ENCODE data around the gene GAK.

Gene GAK

DNA sequence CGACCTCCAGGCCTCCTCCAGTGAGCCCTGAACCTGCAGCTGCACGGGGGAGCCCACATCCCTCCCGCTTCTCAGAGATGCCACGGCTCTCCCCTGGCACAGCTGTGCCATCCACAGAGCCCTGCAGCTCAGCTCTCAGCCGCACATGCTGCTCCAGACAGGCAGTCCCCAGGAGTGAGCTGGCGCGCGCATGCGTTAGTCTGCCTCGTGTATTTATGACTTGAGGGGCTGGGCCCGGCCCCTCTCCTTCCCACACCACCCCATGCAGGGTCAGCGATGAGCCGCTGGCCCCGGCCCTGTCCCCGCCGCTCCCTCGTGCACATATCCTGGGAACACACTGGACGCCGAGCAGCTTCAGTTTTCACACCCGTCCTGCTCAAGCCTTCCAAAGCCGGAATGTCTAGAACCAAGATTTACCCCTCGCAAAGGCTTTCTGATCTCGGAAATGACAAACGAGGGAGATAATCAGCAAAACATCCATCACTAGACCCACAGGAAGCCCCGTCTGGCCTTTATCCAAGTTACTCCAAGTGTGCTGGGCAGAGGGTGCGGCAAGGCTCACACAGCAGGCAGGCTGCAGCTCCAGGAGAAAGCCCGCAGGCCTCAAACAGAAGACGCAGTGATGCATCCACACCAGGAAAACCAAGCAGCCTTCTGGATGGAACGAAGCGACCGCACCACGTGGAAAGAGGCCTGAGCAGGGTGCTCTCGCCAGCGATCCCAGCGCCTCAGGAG is 24.3 kb downstream of the GAK start:
- DNase-seq (ENCODE audit: low read depth in 2 of 2): no peak

DNA sequence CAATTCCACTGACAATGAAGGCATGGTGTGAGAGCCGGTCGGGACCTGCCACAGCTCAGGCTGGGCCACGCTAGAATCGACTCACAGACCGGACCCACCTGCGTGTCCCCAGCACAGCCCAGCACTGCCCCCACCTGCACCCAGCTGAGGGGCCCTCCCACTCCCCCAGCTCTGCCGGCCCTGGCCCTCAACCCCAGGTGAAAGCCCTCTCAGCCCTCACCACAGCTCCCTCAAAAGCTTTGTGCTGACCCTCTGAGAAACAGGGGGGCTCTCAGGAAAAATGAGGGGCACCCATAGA is 25.1 kb downstream of the GAK start:
- no peak for DNase-seq (ENCODE audit: low read depth in 2 of 2)

DNA sequence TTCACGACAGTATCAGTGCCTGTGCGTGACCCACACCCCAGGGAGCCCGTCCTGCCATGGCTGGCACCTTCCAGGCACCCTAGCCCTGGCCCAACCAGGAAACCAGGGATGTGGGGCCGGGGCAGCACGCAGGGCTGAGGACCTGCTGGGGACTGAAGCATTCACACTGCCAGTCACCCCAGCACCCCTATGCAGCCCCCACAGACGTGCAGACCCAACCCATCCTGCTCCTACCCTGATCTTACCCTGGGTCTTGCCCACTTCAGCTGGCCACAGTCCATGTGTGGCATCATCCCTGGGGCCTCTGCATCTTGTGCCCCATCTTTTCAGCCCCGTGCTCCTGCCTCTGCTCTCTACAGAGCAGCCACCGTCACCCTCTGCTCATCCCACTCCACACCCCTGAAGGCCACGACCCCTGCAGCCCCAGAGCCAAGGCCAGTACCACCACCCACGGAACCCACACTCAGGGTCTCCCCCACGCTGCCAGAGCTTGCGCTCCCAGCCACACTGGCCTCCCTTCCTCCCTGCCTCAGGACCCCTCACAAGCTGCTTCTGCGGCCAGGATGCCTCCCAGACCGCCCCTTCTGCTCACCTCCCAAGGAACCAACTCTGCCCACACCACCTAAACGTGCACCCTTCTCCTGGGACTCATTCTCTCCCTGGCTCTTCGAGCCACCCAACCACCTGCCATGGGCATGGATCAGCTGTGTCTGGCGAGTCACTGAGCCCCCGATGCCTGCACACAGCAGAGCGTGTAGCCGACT is 25.6 kb downstream of the GAK start:
- DNase-seq (ENCODE audit: low read depth in 2 of 2): no peak

DNA sequence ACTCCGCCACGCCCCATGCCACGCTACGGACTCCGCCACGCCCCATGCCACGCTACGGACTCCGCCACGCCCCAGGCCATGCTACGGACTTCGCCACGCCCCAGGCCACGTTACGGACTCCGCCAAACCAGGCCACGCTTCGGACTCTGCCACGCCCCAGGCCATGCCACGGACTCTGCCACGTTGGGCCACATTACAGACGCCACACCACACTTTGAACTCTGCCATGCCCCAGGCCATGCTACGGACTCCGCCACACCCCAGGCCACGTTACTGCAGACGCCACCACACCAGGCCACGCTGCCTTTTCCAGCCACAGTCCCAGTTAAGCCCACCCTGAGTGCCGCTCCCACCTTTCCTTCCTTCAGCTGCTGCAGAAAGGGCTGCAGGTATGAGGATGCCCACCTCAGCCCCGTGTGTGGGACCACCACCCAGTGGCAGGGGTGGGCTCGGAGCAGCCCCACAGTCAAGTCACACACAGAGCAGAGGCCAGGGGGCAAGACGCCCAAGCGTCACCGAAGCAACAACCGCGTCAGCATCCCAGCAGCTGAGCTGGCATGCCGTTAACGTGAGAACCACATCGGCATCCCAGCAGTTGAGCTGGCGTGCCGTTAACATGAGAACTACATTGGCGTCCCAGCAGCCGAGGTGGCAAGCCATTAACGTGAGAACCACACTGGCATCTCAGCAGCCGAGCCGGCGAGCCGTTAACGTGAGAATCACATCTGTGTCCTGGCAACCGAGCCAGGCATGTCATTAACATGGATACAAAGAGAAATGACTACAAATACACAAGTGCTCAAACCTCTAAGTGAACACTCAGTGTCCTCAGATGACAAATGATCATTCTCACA is 26.4 kb downstream of the GAK start:
- no peak for DNase-seq (ENCODE audit: low read depth in 2 of 2)

DNA sequence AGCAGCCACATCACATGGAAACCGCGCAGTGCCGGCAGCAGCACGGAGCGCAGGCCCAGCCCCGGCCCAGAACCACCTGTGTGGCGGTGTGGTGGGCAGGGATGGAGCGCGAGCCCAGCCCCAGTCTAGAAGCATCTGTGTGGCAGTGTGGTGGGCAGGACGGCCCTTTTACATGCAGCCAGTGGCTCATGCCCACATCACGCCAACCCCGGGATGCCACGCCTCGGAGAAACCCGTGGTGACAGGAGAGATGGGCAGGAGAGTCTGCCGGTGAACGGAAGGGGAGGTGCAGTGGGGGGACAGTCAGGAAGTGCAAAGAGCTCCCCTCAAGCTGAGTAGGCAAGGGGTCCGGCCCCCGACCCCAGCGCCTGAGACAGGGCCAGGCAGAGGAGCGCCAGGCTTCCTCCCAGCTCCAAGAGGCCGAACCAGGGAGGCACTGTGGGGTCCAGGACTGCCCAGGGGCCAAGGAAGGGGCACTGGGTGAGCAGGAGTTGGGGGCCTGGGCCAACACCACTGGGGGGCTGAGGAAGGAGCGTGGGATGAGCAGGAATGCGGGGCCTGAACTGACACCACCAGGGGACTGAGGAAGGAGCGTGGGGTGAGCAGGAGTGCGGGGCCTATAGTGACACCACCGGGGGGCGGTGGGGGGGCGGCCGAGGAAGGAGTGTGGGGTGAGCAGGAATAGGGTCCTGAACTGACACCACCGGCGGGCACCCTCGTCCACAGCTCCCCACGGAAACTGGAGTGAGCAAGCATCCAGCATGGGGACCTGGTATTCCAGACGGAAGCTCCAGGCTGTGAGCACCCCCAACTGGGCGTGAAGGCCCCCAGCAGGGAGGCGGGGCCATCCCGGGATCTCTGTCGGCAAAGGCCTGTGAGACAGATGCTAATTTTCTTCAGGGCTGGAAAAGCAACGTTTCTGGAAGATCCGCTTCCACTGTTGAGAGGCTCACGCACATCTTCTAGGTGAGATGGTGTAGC is 28.8 kb downstream of the GAK start:
- no peak for DNase-seq (ENCODE audit: low read depth in 2 of 2)

DNA sequence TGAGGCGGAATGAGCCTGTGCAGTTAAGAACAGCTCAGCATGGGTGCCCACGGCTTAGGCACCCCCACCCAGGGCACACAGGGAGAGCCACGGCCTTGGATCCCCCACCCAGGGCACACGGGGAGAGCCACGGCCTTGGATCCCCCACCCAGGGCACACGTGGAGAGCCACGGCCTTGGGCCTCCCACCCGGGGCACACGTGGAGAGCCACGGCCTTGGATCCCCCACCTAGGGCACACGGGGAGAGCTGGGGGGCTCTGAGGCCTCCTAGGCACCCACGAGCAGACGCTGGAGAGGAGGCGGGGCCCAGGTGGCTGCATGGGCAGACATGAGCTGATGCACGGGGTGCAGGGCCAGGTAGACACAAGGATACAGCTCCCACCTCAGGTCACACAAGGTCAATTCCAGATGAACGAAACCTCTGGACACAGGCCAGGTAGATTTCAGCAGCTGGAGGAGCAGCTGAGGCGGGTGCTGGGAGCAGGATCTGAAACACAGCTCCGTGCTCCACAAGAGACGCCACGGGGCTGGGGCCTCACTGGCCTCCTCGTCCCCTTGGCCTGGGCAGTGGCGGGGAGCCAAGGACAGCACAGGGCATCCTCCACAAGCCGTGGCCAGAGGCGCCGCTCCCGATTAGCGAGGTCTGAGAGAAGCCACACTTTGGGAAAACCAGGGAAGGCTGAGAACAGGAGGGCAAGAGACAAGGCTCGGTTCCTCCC is 30.8 kb downstream of the GAK start:
- DNase-seq (ENCODE audit: low read depth in 2 of 2): no peak

DNA sequence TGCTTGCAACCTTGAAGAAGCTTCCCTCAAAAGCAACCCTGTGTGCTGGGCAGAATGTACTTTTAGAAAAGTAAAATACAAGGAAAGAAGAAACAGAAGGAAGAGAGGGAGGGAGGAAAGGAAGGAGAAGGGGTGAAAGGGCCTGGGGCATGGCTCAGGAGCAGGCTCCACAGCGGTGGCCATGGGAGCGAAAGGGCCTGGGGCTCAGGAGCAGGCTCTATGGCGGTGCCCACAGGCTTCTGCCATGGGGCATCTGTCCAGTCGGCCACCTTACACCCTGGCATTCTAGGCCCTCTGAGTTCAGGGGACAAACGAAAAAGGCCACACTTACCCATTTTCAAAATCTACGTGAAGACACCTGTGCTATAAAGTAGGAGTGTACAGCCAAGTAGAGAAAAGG is 31.4 kb downstream of the GAK start:
- DNase-seq (ENCODE audit: low read depth in 2 of 2): no peak

DNA sequence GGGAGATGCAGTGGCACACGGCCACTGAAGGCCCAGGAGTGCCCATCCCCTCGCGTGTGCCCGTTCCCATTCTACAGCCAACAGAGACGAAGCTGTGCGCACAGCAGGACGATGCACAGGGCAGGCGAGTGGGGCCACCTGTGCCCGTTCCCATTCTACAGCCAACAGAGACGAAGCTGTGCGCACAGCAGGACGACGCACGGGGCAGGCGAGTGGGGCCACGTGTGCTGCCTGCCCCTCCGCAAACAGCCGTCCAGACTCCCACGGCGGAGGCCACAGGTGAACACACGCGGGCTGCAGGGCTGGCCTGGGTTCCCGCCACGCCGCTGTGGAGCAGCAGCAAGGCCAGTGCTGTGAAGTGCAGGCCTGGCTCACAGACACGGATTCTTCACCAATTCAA is 32.0 kb downstream of the GAK start:
- DNase-seq (ENCODE audit: low read depth in 2 of 2): no peak

DNA sequence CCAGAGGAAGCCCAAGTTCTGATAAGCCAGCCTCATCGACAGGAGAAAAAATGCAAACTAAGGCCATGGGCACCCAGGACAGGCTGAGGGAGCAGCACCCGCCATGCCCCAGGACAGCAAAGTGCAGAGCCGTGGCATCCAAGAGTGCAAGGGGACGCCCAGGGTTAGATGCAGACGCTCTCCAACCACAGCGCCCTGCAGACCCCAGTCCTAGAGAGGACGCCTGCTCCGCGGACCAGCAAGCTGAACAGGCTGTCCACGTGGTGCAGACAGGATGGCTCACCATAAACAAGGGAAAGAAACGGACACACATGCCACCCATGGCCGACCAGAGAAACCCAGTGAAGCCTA is 32.6 kb downstream of the GAK start:
- no peak for DNase-seq (ENCODE audit: low read depth in 2 of 2)

DNA sequence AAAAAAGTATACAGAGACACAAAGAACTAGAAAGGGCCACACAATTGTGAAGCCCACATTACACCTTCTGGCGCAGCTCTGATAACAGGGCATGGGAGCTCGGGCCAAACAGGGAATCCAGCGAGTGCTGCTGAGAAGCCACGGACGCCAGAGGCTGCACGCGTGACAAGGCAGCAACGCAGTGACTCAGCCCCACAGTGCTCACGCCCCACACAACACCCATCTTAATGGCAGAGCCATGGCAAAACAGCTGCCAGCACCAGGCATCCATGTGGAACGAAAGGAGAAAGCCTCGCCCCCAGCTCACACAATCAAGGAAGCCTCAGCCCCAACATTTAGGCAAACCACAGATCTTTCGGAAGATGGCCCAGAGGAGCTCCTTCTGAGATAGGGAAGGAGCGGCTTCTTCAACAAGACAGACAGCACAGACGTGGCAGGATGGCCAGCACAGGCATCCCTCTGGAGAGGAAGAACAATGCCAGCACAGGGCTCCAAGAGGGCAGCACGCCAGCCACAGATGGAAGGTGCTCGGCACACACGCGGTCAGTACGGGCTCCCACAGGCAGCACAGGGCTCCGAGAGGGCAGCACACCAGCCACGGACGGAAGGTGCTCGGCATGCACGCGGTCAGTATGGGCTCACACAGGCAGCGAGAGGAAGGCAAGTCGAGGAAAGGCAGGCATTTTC is 33.1 kb downstream of the GAK start:
- DNase-seq (ENCODE audit: low read depth in 2 of 2): no peak

DNA sequence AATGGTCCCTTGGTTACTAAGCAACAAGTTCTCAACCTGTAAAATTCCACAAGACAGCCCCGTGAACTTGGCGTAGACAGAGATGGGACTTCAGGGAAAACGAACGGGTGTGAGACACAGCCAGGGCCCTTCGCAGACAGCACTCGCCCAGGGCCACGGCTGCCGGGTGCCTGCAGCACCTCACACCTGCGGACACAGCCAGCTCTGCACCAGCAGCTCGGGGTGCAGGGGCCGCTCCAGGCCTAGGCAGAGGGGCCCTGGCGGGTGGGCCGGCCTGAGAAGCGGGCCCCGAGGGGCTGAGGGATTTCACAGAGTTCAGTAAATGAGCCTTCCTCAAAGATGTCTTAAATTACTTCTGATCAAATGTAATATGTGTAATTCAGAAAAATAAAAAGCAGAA is 34.0 kb downstream of the GAK start:
- DNase-seq (ENCODE audit: low read depth in 2 of 2): no peak

DNA sequence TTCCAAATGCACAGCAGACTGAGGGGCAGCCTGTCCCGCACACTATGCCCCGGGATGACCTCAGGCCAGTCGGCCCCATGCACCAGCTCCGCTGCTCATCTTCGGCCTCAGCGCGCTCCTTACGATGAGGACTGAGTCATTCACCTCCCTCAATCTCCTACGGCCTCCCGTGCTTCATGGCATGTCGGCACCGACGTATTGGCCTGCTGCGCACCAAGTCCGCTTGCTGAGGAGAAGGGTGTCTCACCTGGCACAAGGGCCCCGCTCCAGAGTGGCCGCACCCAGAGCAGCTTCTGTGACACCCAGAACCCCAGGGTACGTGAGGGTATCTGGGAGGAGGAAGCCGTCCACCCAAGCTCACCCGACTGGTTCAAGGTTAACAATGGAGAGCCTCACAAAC is 35.5 kb downstream of the GAK start:
- no peak for DNase-seq (ENCODE audit: low read depth in 2 of 2)

DNA sequence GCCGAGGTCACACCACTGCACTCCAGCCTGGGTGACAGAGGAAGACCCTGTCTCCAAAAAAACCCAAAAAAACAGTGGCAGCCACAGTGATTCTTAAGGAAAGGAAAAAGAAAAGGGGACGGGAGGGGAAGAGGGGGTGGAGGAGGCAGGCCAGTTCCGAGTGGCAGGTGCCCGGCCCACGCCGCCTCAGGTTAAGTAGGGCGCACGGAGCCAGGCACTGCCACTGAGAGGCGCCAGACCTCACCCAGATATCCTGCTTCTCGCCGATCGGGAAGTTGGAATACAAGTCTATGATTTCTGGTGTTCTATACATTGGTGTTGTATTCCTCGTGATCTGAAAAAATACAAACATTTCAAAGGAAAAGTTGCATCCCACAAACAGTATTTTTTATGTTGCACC is 35.9 kb downstream of the GAK start:
- DNase-seq (ENCODE audit: low read depth in 2 of 2): no peak

DNA sequence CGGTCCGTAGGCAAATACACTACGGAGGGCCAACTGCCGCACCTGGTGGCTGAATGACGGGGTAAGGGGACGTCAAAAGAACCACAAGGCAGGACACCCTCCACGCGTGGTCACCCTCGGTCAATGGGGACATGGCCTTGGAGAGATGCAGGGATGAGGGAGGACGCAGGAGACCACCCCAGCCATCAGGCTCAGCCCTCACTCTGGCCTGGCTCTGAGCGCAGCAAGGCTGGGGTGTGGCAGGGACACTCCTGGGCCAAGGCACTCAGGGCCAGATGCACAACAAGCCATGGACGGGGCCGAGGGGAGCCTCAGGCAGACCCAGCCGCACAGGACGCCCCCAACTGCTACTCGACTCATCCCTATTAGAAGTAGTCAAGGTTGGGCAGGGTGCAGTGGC is 36.5 kb downstream of the GAK start:
- no peak for DNase-seq (ENCODE audit: low read depth in 2 of 2)

DNA sequence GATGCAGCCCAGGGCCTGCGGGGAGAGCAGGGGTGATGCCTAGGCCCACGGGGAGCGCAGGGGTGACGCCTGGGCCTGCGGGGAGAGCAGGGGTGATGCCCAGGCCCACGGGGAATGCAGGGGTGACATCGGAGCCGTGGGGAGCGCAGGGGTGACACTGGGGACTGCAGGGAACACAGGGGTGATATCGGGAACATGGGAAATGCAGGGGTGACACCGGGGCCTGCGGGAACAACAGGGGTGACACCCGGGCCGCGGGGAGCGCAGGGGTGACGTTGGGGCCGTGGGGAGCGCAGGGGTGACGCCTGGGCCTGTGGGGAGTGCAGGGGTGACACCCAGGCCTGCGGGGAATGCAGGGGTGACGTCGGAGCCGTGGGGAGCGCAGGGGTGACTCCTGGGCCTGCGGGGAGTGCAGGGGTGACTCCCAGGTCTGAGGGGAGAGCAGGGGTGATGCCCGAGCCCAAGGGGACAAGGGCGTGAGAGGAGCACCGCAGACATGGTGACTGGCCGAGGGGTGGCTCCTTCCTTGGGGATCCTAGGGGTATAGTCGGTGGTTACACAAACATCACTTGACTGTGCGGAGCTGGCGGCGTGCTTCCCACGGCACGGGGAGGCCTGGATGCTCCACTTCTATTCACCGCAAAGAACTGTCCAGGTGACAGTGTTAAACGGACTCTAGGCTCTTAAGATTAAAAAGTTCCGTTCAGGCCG is 38.0 kb downstream of the GAK start:
- DNase-seq (ENCODE audit: low read depth in 2 of 2): no peak

DNA sequence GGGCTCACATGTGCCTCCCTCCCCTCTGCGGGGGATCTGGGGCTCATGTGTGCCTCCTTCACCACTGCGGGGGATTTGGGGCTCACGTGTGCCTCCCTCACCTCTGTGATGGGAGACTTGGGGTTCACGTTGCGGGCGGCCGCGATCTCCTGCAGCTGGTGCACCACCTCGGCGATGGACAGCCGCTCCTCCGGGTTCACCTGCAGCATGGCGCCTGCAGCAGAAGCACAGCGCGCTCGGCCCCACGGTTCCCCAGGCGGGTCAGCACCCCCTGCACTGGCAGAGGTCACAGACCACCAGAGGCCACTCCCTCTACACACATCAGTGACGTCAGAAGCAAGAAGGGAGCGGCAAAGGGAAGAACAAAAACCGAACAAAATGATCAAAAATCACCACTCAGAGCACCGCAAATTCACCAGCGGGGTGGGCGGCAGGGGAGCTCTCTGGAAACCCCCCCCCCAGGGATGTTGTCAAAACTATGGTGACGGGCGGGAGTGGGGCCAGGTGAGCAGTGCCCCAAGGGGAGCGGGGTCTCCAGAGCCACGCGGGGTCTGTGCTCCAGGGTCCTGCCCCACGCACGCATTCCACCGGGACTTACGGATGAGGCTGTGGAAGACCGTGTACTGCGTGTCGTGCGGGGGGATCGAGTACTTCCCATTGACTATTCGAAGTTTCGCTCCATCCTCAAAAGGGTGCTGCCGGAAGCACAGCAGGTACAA is 38.7 kb downstream of the GAK start:
- DNase-seq (ENCODE audit: low read depth in 2 of 2): no peak

DNA sequence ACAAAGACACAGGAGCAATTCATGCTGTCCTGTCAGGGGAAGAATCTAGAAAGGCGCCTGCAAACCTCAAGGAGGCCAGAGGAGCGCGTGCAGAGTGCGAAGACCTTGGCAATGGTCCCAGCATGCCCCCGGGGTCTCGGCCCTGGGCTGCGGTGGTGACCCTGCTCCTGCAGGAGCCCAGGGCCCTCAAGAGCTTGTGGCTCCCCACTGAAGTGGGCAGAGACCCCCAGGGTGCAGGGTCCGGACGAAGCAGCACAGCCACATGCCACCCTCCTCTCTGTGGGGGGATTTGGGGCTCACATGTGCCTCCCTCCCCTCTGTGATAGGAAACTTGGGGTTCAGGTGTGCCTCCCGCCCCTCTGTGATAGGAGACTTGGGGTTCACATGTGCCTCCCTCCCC is 39.3 kb downstream of the GAK start:
- DNase-seq (ENCODE audit: low read depth in 2 of 2): no peak

DNA sequence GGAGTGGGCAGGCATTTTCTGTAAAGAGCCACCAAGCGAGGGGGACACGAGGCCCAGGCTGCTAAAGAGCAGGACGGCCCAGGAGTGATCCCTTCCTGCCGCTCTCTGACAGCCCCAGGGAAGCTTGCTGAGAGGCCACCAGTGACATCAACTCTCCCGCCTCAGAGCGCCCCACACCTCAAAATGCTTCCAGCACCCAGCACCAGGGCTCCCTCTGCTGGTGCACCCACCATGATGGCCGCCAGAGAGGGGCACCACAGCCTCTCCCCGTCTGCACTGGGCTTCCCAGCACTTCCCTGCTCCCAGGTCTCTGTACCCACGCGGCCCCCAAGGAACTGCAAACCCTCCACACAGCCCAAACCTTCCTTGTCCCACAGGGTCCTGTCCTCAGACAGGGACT is 40.4 kb downstream of the GAK start:
- no peak for DNase-seq (ENCODE audit: low read depth in 2 of 2)

DNA sequence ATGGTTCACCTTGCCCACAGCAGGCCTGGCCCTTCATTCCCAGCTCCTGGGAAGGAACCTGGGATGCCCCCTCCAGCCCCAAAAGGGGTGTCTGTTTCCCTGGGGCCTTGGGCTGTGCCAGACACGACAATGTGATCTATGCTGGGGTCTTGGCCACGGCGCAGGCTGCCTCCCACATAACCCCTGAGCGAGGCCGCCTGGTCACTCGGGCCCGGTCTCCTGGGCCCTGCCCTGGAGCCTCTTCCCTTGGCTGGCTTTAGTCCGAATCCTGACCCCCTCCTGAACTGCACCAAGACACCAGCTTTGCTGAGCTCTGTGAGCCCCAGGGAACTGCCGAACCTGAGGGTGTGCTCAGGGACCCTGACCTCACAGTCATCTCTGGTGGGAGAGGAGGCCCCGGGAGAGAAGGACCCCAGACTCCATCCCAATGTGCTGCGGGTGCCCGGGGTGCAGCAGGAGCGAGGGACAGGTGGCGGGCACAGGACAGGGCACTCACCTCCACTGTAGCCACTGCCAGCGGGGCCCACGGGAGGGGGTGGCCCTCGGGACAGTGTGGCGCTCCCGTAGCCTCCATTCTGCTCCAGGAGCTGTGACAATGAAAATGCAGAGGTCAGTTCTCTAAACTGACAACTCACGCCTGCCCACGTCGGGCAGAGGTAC is 42.0 kb downstream of the GAK start:
- DNase-seq (ENCODE audit: low read depth in 2 of 2): no peak
